ENCODE results near the gene CCDC92. TPM values are rescaled to one million over a fixed set of nuclear protein-coding genes. Genes with fewer than 3 reads are reported as not detected.

The CCDC92 gene
- polyA plus RNA-seq, 4 donors: 21.1 to 33.5 (median 29.2) TPM

- no peaks in the 10 kb centered on the region for H3K9me3 ChIP-seq (ENCODE audit: control insufficient read depth in 2 of 2, insufficient read depth in 1 of 2, low read depth in 1 of 2, low read length in 1 of 2)
- 87 to 92% (median 90%) methylated on average over 2 of the region's 2 CpGs for WGBS, 3 donors
- H3K27ac ChIP-seq (ENCODE audit: low read depth in 1 of 3, low read length in 2 of 3): no peak overlapping the region
- FAIRE-seq (no peak), DNase-seq (no peak)
- H3K4me1 ChIP-seq (ENCODE audit: control insufficient read depth in 3 of 3, insufficient read depth in 2 of 3, low read depth in 1 of 3, low read length in 2 of 3): peaks cover 0 to 33% (median 3%) of the 10 kb centered on the region in 3 donors
- no peaks in the 10 kb centered on the region for H3K27me3 ChIP-seq (ENCODE audit: control insufficient read depth in 3 of 3, insufficient read depth in 3 of 3, low read length in 3 of 3)
- peaks cover 0 to 48% (median 20%) of the 10 kb centered on the region in 3 donors for H3K36me3 ChIP-seq (ENCODE audit: control insufficient read depth in 3 of 3, insufficient read depth in 2 of 3, low read depth in 1 of 3, low read length in 3 of 3)
- no peak overlapping the region for H3K4me3 ChIP-seq (ENCODE audit: low read depth in 1 of 3, low read length in 3 of 3)
Observed at GRCh38 chr12:123998991-123999359, 26.3 kb upstream of the CCDC92 start.

- no peaks in the 10 kb centered on the region for H3K27me3 ChIP-seq (ENCODE audit: control insufficient read depth in 3 of 3, insufficient read depth in 3 of 3, low read length in 3 of 3)
Observed at GRCh38 chr12:123998344-123998990, 25.8 kb upstream of the CCDC92 start.

GRCh38 chr12:123997908-123998307, 25.3 kb upstream of the CCDC92 start:
- WGBS, 3 donors: 64 to 80% (median 78%) methylated on average over 5 of the region's 5 CpGs
- H3K4me1 ChIP-seq (ENCODE audit: control insufficient read depth in 3 of 3, insufficient read depth in 2 of 3, low read depth in 1 of 3, low read length in 2 of 3): peaks cover 4 to 44% (median 9%) of the 10 kb centered on the region in 3 donors
- H3K9me3 ChIP-seq (ENCODE audit: control insufficient read depth in 2 of 2, insufficient read depth in 1 of 2, low read depth in 1 of 2, low read length in 1 of 2): no peaks in the 10 kb centered on the region
- H3K36me3 ChIP-seq (ENCODE audit: control insufficient read depth in 3 of 3, insufficient read depth in 2 of 3, low read depth in 1 of 3, low read length in 3 of 3): peaks cover 0 to 41% (median 22%) of the 10 kb centered on the region in 3 donors
- no peak overlapping the region for H3K4me3 ChIP-seq (ENCODE audit: low read depth in 1 of 3, low read length in 3 of 3)
- no peak overlapping the region for H3K27ac ChIP-seq (ENCODE audit: low read depth in 1 of 3, low read length in 2 of 3)
- no peak for FAIRE-seq
- H3K27me3 ChIP-seq (ENCODE audit: control insufficient read depth in 3 of 3, insufficient read depth in 3 of 3, low read length in 3 of 3): no peaks in the 10 kb centered on the region
- DNase-seq: no peak

More at GRCh38 chr12:123998344-123998990, 25.8 kb upstream of the CCDC92 start:
- Histone ChIP-seq H3K4me1 (ENCODE audit: control insufficient read depth in 3 of 3, insufficient read depth in 2 of 3, low read depth in 1 of 3, low read length in 2 of 3) (peaks cover 1 to 38% (median 7%) of the 10 kb centered on the region in 3 donors), H3K36me3 (ENCODE audit: control insufficient read depth in 3 of 3, insufficient read depth in 2 of 3, low read depth in 1 of 3, low read length in 3 of 3) (peaks cover 0 to 43% (median 20%) of the 10 kb centered on the region in 3 donors), H3K4me3 (ENCODE audit: low read depth in 1 of 3, low read length in 3 of 3) (no peak overlapping the region), H3K27ac (ENCODE audit: low read depth in 1 of 3, low read length in 2 of 3) (no peak overlapping the region), H3K9me3 (ENCODE audit: control insufficient read depth in 2 of 2, insufficient read depth in 1 of 2, low read depth in 1 of 2, low read length in 1 of 2) (no peaks in the 10 kb centered on the region)
- WGBS, 3 donors: 76 to 84% (median 83%) methylated on average over 2 of the region's 2 CpGs
- DNase-seq (no peak), FAIRE-seq (no peak)

- Histone ChIP-seq H3K4me1 (ENCODE audit: control insufficient read depth in 3 of 3, insufficient read depth in 2 of 3, low read depth in 1 of 3, low read length in 2 of 3) (peaks cover 4 to 47% (median 9%) of the 10 kb centered on the region in 3 donors), H3K27me3 (ENCODE audit: control insufficient read depth in 3 of 3, insufficient read depth in 3 of 3, low read length in 3 of 3) (no peaks in the 10 kb centered on the region), H3K4me3 (ENCODE audit: low read depth in 1 of 3, low read length in 3 of 3) (no peak overlapping the region), H3K36me3 (ENCODE audit: control insufficient read depth in 3 of 3, insufficient read depth in 2 of 3, low read depth in 1 of 3, low read length in 3 of 3) (peaks cover 3 to 38% (median 21%) of the 10 kb centered on the region in 3 donors), H3K9me3 (ENCODE audit: control insufficient read depth in 2 of 2, insufficient read depth in 1 of 2, low read depth in 1 of 2, low read length in 1 of 2) (no peaks in the 10 kb centered on the region), H3K27ac (ENCODE audit: low read depth in 1 of 3, low read length in 2 of 3) (no peak overlapping the region)
- no peak for DNase-seq
- no peak for FAIRE-seq
- 84 to 90% (median 85%) methylated on average over 6 of the region's 6 CpGs for WGBS, 3 donors
Observed at GRCh38 chr12:123997033-123997822, 24.6 kb upstream of the CCDC92 start.

- Histone ChIP-seq H3K9me3 (ENCODE audit: control insufficient read depth in 2 of 2, insufficient read depth in 1 of 2, low read depth in 1 of 2, low read length in 1 of 2) (no peaks in the 10 kb centered on the region), H3K27me3 (ENCODE audit: control insufficient read depth in 3 of 3, insufficient read depth in 3 of 3, low read length in 3 of 3) (no peaks in the 10 kb centered on the region), H3K4me3 (ENCODE audit: low read depth in 1 of 3, low read length in 3 of 3) (no peak overlapping the region), H3K36me3 (ENCODE audit: control insufficient read depth in 3 of 3, insufficient read depth in 2 of 3, low read depth in 1 of 3, low read length in 3 of 3) (peaks cover 3 to 35% (median 15%) of the 10 kb centered on the region in 3 donors), H3K27ac (ENCODE audit: low read depth in 1 of 3, low read length in 2 of 3) (no peak overlapping the region), H3K4me1 (ENCODE audit: control insufficient read depth in 3 of 3, insufficient read depth in 2 of 3, low read depth in 1 of 3, low read length in 2 of 3) (peaks cover 4 to 51% (median 11%) of the 10 kb centered on the region in 3 donors)
- no peak for DNase-seq
- FAIRE-seq: no peak
- WGBS, 3 donors: 84 to 89% (median 86%) methylated on average over 6 of the region's 6 CpGs
Observed at GRCh38 chr12:123996581-123996980, 23.9 kb upstream of the CCDC92 start.

GRCh38 chr12:123995023-123995748, 22.6 kb upstream of the CCDC92 start:
- WGBS, 3 donors: 79 to 82% (median 80%) methylated on average over 7 of the region's 7 CpGs
- Histone ChIP-seq H3K27ac (ENCODE audit: low read depth in 1 of 3, low read length in 2 of 3) (no peak overlapping the region), H3K4me1 (ENCODE audit: control insufficient read depth in 3 of 3, insufficient read depth in 2 of 3, low read depth in 1 of 3, low read length in 2 of 3) (peaks cover 6 to 63% (median 12%) of the 10 kb centered on the region in 3 donors), H3K9me3 (ENCODE audit: control insufficient read depth in 2 of 2, insufficient read depth in 1 of 2, low read depth in 1 of 2, low read length in 1 of 2) (no peaks in the 10 kb centered on the region), H3K4me3 (ENCODE audit: low read depth in 1 of 3, low read length in 3 of 3) (no peak overlapping the region), H3K27me3 (ENCODE audit: control insufficient read depth in 3 of 3, insufficient read depth in 3 of 3, low read length in 3 of 3) (no peaks in the 10 kb centered on the region), H3K36me3 (ENCODE audit: control insufficient read depth in 3 of 3, insufficient read depth in 2 of 3, low read depth in 1 of 3, low read length in 3 of 3) (peaks cover 3 to 29% (median 8%) of the 10 kb centered on the region in 3 donors)
- FAIRE-seq (no peak), DNase-seq (no peak)

- Histone ChIP-seq H3K27ac (ENCODE audit: low read depth in 1 of 3, low read length in 2 of 3) (peak overlapping the region; percentile 62 to 86 (median 86)), H3K4me1 (ENCODE audit: control insufficient read depth in 3 of 3, insufficient read depth in 2 of 3, low read depth in 1 of 3, low read length in 2 of 3) (peaks cover 6 to 85% (median 20%) of the 10 kb centered on the region in 3 donors), H3K27me3 (ENCODE audit: control insufficient read depth in 3 of 3, insufficient read depth in 3 of 3, low read length in 3 of 3) (no peaks in the 10 kb centered on the region), H3K4me3 (ENCODE audit: low read depth in 1 of 3, low read length in 3 of 3) (no peak overlapping the region), H3K9me3 (ENCODE audit: control insufficient read depth in 2 of 2, insufficient read depth in 1 of 2, low read depth in 1 of 2, low read length in 1 of 2) (no peaks in the 10 kb centered on the region), H3K36me3 (ENCODE audit: control insufficient read depth in 3 of 3, insufficient read depth in 2 of 3, low read depth in 1 of 3, low read length in 3 of 3) (peaks cover 3 to 25% (median 14%) of the 10 kb centered on the region in 3 donors)
- no peak for FAIRE-seq
- WGBS, 3 donors: 40 to 72% (median 46%) methylated on average over 8 of the region's 8 CpGs
- DNase-seq: no peak
Observed at GRCh38 chr12:123992118-123992825, 19.6 kb upstream of the CCDC92 start.
